ENCODE data around the gene EML4. TPM values are rescaled to one million over a fixed set of nuclear protein-coding genes. Genes with fewer than 3 reads are reported as not detected.
A peak's percentile ranks its signal among the peaks of the same experiment; 100 is the strongest.

EML4 gene
- total and polyA plus RNA-seq, 2 donors (not counting 1 experiment from before 2014, with no cell fraction given) = 49.4 to 134 TPM

- TF ChIP-seq, protein P1, sequence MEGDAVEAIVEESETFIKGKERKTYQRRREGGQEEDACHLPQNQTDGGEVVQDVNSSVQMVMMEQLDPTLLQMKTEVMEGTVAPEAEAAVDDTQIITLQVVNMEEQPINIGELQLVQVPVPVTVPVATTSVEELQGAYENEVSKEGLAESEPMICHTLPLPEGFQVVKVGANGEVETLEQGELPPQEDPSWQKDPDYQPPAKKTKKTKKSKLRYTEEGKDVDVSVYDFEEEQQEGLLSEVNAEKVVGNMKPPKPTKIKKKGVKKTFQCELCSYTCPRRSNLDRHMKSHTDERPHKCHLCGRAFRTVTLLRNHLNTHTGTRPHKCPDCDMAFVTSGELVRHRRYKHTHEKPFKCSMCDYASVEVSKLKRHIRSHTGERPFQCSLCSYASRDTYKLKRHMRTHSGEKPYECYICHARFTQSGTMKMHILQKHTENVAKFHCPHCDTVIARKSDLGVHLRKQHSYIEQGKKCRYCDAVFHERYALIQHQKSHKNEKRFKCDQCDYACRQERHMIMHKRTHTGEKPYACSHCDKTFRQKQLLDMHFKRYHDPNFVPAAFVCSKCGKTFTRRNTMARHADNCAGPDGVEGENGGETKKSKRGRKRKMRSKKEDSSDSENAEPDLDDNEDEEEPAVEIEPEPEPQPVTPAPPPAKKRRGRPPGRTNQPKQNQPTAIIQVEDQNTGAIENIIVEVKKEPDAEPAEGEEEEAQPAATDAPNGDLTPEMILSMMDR (IDR thresholded peaks at IDR 0.05) = no peak
- no peak for TF ChIP-seq EZH2 (IDR thresholded peaks at IDR 0.05; ENCODE audit: borderline replicate concordance, insufficient read depth, low read depth, low read length, poor library complexity, severe bottlenecking)
- H3K4me2 ChIP-seq (replicated peaks; ENCODE audit: low read depth, low read length, poor library complexity, severe bottlenecking) = peak overlapping the region; percentile 90
- H3K9me3 ChIP-seq (ENCODE audit: control extremely low read depth in 1 of 3, control insufficient read depth in 2 of 3, insufficient read depth in 1 of 3, low read length in 2 of 3) = no peaks in the 10 kb centered on the region
- H3K9me3 Mint-ChIP-seq (ENCODE audit: insufficient read depth) = no peaks in the 10 kb centered on the region
- H3K4me3 ChIP-seq (ENCODE audit: control extremely low read depth in 1 of 5, extremely low read depth in 1 of 5, insufficient read depth in 1 of 5, low read depth in 2 of 5, low read length in 4 of 5) = peak overlapping the region; percentile 82 to 93 (median 87)
- ChIA-PET CTCF (interaction anchor here (0.6 kb wide), 1 partner anchor 270 kb away, joined by 3 read pairs; no protein-coding TSS in a partner anchor), POLR2A (no interaction called here)
- peaks cover 66% of the 10 kb centered on the region for H3K79me2 ChIP-seq (ENCODE audit: control insufficient read depth, insufficient read depth, low read length)
- peaks cover 21 to 26% of the 10 kb centered on the region in 2 donors for H3K4me1 ChIP-seq (ENCODE audit: control insufficient read depth in 2 of 2, insufficient read depth in 2 of 2, low read length in 2 of 2)
- H3K27me3 Mint-ChIP-seq = peaks cover 6% of the 10 kb centered on the region
- H4K20me1 ChIP-seq (ENCODE audit: control insufficient read depth, insufficient read depth, low read length, poor library complexity, severe bottlenecking) = peaks cover 21% of the 10 kb centered on the region
- intact Hi-C loops (cut with micrococcal nuclease) = no loop called here
- peak overlapping the region; percentile 91 for H2AFZ ChIP-seq (ENCODE audit: insufficient read depth, low read depth, low read length, poor library complexity, severe bottlenecking)
- peak overlapping the region; percentile 99 for H3K9ac ChIP-seq (ENCODE audit: low read length)
- H3K27ac ChIP-seq (ENCODE audit: low read length in 2 of 2) = peak overlapping the region in 1 of 2 donors; percentile 93
- 5% methylated on average over 6 of the region's 6 CpGs for WGBS (ENCODE audit: insufficient coverage)
- no peaks in the 10 kb centered on the region for H3K27me3 ChIP-seq (replicated peaks in 1 of 4; ENCODE audit: control extremely low read depth in 1 of 4, control insufficient read depth in 3 of 4, insufficient read depth in 4 of 4, low read length in 3 of 4)
- H3K27ac Mint-ChIP-seq = peak overlapping the region; percentile 99
- H3K36me3 ChIP-seq (replicated peaks in 1 of 2; ENCODE audit: control extremely low read depth in 1 of 2, control insufficient read depth in 1 of 2, extremely low read depth in 1 of 2, insufficient read depth in 2 of 2, low read length in 1 of 2) = peaks cover 0 to 5% of the 10 kb centered on the region in 2 experiments
- ATAC-seq (ENCODE audit: low read depth) = no peak
- peaks cover 50% of the 10 kb centered on the region for H3K4me1 Mint-ChIP-seq
- DNase-seq = no peak
- H3K4me3 Mint-ChIP-seq = peak overlapping the region; percentile 94
These were observed 190.3 kb downstream of the EML4 start for GRCh38 chr2:42359304-42359964.

- H3K36me3 ChIP-seq (replicated peaks in 1 of 2; ENCODE audit: control extremely low read depth in 1 of 2, control insufficient read depth in 1 of 2, extremely low read depth in 1 of 2, insufficient read depth in 2 of 2, low read length in 1 of 2) = peaks cover 0 to 5% of the 10 kb centered on the region in 2 experiments
- Mint-ChIP-seq H3K9me3 (ENCODE audit: insufficient read depth) (no peaks in the 10 kb centered on the region), H3K27ac (peak overlapping the region; percentile 99), H3K4me3 (peak overlapping the region; percentile 94), H3K4me1 (peaks cover 45% of the 10 kb centered on the region), H3K27me3 (peaks cover 11% of the 10 kb centered on the region)
- intact Hi-C loops (cut with micrococcal nuclease) = loop anchor here (2.0 to 5.0 kb wide), 6 partner anchors 135 to 1807 kb away; partner anchors contain the start of genes DYNC2LI1, EML4, PPM1B and THADA
- H3K79me2 ChIP-seq (ENCODE audit: control insufficient read depth, insufficient read depth, low read length) = peaks cover 60% of the 10 kb centered on the region
- H4K20me1 ChIP-seq (ENCODE audit: control insufficient read depth, insufficient read depth, low read length, poor library complexity, severe bottlenecking) = peaks cover 15% of the 10 kb centered on the region
- 3% methylated on average over 11 of the region's 12 CpGs for WGBS (ENCODE audit: insufficient coverage)
- no peak for ATAC-seq (ENCODE audit: low read depth)
- peak; percentile 38 for DNase-seq
- TF ChIP-seq EZH2 (IDR thresholded peaks at IDR 0.05; ENCODE audit: borderline replicate concordance, insufficient read depth, low read depth, low read length, poor library complexity, severe bottlenecking) = no peak
- TF ChIP-seq, protein P1 (IDR thresholded peaks at IDR 0.05) = no peak
- no peaks in the 10 kb centered on the region for H3K9me3 ChIP-seq (ENCODE audit: control extremely low read depth in 1 of 3, control insufficient read depth in 2 of 3, insufficient read depth in 1 of 3, low read length in 2 of 3)
- H3K27ac ChIP-seq (ENCODE audit: low read length in 2 of 2) = peak overlapping the region in 1 of 2 donors; percentile 93
- no peaks in the 10 kb centered on the region for H3K27me3 ChIP-seq (replicated peaks in 1 of 4; ENCODE audit: control extremely low read depth in 1 of 4, control insufficient read depth in 3 of 4, insufficient read depth in 4 of 4, low read length in 3 of 4)
- H3K4me3 ChIP-seq (ENCODE audit: control extremely low read depth in 1 of 5, extremely low read depth in 1 of 5, insufficient read depth in 1 of 5, low read depth in 2 of 5, low read length in 4 of 5) = peak overlapping the region; percentile 82 to 93 (median 87)
- ChIA-PET POLR2A (no interaction called here), CTCF (no interaction called here)
- H3K9ac ChIP-seq (ENCODE audit: low read length) = peak overlapping the region; percentile 99
- peak overlapping the region; percentile 91 for H2AFZ ChIP-seq (ENCODE audit: insufficient read depth, low read depth, low read length, poor library complexity, severe bottlenecking)
- H3K4me1 ChIP-seq (ENCODE audit: control insufficient read depth in 2 of 2, insufficient read depth in 2 of 2, low read length in 2 of 2) = peaks cover 21 to 26% of the 10 kb centered on the region in 2 donors
- peak overlapping the region; percentile 90 for H3K4me2 ChIP-seq (replicated peaks; ENCODE audit: low read depth, low read length, poor library complexity, severe bottlenecking)
These were observed 190.9 kb downstream of the EML4 start for GRCh38 chr2:42359965-42360483.
